Activated CD8-positive, alpha-beta memory T cell treated with anti-CD3 and anti-CD28 coated beads for 36 hours (primary cell): ENCODE data around the gene WDR70. TPM values are rescaled to one million over a fixed set of nuclear protein-coding genes. Genes with fewer than 3 reads are reported as not detected.
"Not testable (repeated sequence)": the region's sequence is repeated elsewhere in the genome, so short reads cannot be mapped to it uniquely, and the experiment has no call there.

Experiments
- CTCF ChIA-PET: fragments of 350-600 bp; sonication (Branson Sonifier 250); formaldehyde crosslinking; loops from one replicate; lab custom pipeline; 2021; ENCODE audit warnings: antibody characterized with exemption; lab: Charles Lee
- POLR2A ChIA-PET: fragments of 350-600 bp; sonication (Branson Sonifier 250); formaldehyde crosslinking; loops from one replicate; lab custom pipeline; 2021; ENCODE audit warnings: antibody characterized with exemption; lab: Charles Lee
- total RNA-seq, 2 experiments: library from RNA; stranded (reverse); gene quantifications; one replicate each; pipeline ENCODE4 v1.2.3, GENCODE V29; 2021

The WDR70 gene
- total RNA-seq, 2 experiments from 2014 or later = 35.6 to 35.7 TPM

DNA sequence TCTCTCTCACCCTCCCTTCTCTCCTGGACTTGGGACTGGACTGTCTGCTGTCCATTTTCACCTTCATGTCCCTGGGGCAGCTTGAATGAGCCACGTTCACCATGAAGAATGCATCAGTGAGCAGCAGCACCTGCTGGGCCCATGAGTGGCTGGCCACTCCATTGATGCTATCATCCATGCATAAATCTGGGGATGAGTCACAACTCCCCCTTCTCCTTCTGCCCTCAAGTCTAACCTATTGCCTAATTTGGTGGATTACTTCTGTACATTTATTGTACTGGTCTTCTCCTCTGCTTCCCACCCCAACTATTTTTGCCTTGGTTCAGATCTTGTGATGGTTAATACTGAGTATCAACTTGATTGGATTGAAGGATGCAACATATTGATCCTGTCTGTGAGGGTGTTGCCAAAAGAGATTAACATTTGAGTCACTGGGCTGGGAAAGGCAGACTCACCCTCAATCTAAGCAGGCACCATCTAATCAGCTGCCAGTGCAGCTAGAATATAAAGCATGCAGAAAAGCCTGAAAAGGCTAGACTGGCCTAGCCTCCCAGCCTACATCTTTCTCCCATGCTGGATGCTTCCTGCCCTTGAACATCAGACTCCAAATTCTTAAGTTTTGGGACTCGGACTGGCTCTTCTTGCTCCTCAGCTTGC, 414.0 kb downstream of the WDR70 start:
- ChIA-PET CTCF (no interaction called here), POLR2A (no interaction called here)

DNA sequence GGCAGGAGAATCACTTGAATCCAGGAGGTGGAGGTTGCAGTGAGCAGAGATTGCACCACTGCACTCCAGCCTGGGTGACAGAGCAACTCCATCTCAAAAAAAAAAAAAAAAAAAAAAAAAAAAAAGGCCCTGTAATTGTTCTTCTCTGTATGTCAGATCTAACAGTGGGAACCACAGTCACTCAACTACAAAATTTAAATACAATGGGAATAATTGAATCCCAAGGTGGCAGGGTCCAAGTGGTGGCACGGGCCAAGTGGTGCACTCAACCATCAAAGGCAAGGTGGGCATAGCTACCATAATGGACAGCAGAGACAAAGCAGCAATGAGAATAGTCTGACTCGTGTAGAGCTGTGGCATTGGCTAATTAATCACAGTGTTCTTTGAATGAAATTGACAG, 416.2 kb downstream of the WDR70 start:
- CTCF ChIA-PET, POLR2A ChIA-PET: not testable (repeated sequence)

DNA sequence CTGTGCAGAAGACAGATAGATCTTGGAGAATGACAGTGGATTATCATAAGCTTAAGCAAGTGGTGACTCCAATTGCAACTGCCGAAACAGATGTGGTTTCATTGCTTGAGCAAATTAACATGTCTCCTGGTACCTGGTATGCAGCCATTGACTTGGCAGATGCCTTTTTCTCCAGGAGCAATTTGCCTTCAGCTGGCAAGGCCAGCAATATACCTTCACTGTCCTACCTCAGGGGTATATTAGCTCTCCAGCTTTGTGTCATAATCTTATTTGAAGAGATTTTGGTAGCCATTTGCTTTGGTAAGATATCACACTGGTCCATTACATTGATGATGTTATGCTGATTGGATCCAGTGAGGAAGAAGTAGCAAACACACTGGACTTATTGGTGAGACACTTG, 417.3 kb downstream of the WDR70 start:
- CTCF ChIA-PET, POLR2A ChIA-PET: not testable (repeated sequence)

DNA sequence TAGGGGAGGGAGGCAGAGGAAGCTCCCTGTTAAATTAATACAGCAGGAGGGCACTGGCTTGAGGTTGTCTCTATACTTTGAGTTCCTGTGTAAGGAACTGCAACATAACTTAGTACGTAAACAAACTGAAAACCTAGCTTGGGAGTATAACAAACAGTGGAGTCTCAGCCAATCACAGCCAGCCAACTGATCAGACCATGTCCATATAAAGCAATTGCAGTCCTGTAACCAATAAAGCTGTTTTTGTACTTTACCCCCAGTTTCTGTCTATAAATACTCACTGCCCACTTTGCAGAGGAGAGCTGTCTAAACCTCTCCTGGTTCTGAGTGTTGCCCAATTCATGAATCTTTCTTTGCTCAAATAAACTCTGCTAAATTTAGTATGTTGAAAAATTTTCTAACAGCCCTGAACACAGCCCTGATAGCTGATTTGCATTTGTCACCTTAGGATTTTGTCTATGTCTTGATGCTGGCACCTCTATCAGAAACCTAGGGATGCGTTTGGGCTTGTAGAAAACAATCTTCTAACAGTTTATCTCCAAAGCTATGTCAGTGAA, 420.8 kb downstream of the WDR70 start:
- CTCF ChIA-PET = no interaction called here
- POLR2A ChIA-PET = no interaction called here

DNA sequence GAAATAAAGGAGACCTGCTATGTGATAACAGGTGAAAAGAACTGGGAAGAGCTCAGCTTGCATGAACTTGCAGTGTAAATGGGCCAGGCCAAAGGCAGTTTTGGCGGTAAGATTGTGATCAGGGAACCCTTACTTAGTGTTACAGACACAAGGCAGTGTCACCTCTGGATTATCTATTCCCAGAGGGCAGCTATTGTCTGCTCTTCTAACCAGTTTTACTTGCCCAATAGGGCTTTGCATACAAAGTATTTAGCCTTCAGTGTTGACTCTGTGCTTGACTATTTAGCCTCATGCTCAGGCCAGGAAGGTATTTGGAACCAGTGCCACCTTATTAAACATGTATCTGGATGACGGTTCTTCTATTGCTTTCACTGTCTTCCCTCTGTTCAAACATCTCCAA, 422.4 kb downstream of the WDR70 start:
- CTCF ChIA-PET = no interaction called here
- POLR2A ChIA-PET = no interaction called here

Other genes starting within 250 kb of the WDR70 start
- 1 to 10 TPM; 6.1 TPM for gene CPLANE1, start 129.9 kb upstream of the WDR70 start, total RNA-seq
- 100 to 1,000 TPM in 1 of 2 experiments, 10 to 100 TPM in 1; 99.3 to 102 TPM for gene NUP155, start 8.2 kb upstream of the WDR70 start, total RNA-seq